Thymus (tissue), 11 donors: ENCODE results near the gene CTU2. TPM values are rescaled to one million over a fixed set of nuclear protein-coding genes. Genes with fewer than 3 reads are reported as not detected.
"Not testable (repeated sequence)": the region's sequence is repeated elsewhere in the genome, so short reads cannot be mapped to it uniquely, and the experiment has no call there.

Experiments
- DNase-seq, 9 donors: peaks; one replicate each; pipeline ENCODE4 v3.0.0-alpha.2; 2013; ENCODE audit warnings: low spot score in 9 of 9, low read depth in 6 of 9, missing footprints in 1 of 9
- H3K27ac ChIP-seq, 2 donors: one replicate each; pipeline ENCODE4 v1.5.1; 2013; ENCODE audit warnings: control low read depth in 1 of 2, low read depth in 1 of 2, low read length in 1 of 2, mild to moderate bottlenecking in 1 of 2, moderate library complexity in 1 of 2
- H3K27me3 ChIP-seq, 2 donors: one replicate each; pipeline ENCODE4 v1.5.1; 2013; ENCODE audit warnings: low read length in 1 of 2; ENCODE audit not compliant: control insufficient read depth in 2 of 2, insufficient read depth in 1 of 2
- H3K36me3 ChIP-seq, 2 donors: one replicate each; pipeline ENCODE4 v1.5.1; 2013; ENCODE audit warnings: low read length in 1 of 2, mild to moderate bottlenecking in 1 of 2, moderate library complexity in 1 of 2; ENCODE audit not compliant: control insufficient read depth in 2 of 2, insufficient read depth in 2 of 2
- H3K4me1 ChIP-seq, 2 donors: one replicate each; pipeline ENCODE4 v1.5.1; 2013; ENCODE audit warnings: low read length in 2 of 2; ENCODE audit not compliant: control insufficient read depth in 2 of 2, insufficient read depth in 2 of 2
- H3K4me3 ChIP-seq, 2 donors: one replicate each; pipeline ENCODE4 v1.5.1; 2013; ENCODE audit warnings: low read length in 2 of 2, control low read depth in 1 of 2, mild to moderate bottlenecking in 1 of 2
- H3K9me3 ChIP-seq, 2 donors: one replicate each; pipeline ENCODE4 v1.5.1; 2013; ENCODE audit warnings: low read length in 1 of 2, mild to moderate bottlenecking in 1 of 2; ENCODE audit not compliant: control insufficient read depth in 2 of 2, insufficient read depth in 1 of 2
- WGBS: extraction: QIAGEN DNeasy Blood & Tissue Kit; methylation state at CpG from one replicate; pipeline ENCODE4 v1.1.7; 2013; 5-methylcytosine and 5-hydroxymethylcytosine counted together
- polyA plus RNA-seq: library from polyadenylated mRNA; stranded (reverse); fragments of 200-250 nt; gene quantifications from one replicate; pipeline ENCODE4 v1.2.3, GENCODE V29; 2013
- total RNA-seq: library from RNA; stranded (reverse); fragments of 120-200 nt; gene quantifications from one replicate; pipeline ENCODE4 v1.2.4, GENCODE V29; 2013
- donor health status: healthy.

CTU2 gene
- total and polyA plus RNA-seq, 2 donors = 14.7 to 18.6 TPM

- WGBS = 95% methylated on average over 4 of the region's 4 CpGs
Measured at GRCh38 chr16:88665148-88665547, 41.2 kb upstream of the CTU2 start.

GRCh38 chr16:88665570-88665969, 40.7 kb upstream of the CTU2 start:
- Histone ChIP-seq H3K4me3 (no peak overlapping the region), H3K36me3 (no peaks in the 10 kb centered on the region), H3K27ac (no peak overlapping the region), H3K4me1 (peaks cover 4 to 13% of the 10 kb centered on the region in 2 donors), H3K27me3 (peaks cover 0 to 13% of the 10 kb centered on the region in 2 donors), H3K9me3 (no peaks in the 10 kb centered on the region)
- WGBS = 98% methylated on average over 3 of the region's 3 CpGs
- no peak for DNase-seq

More at GRCh38 chr16:88665148-88665547, 41.2 kb upstream of the CTU2 start:
- DNase-seq = no peak
- peaks cover 4 to 13% of the 10 kb centered on the region in 2 donors for H3K4me1 ChIP-seq
- peaks cover 0 to 13% of the 10 kb centered on the region in 2 donors for H3K27me3 ChIP-seq
- H3K9me3 ChIP-seq = no peaks in the 10 kb centered on the region
- no peak overlapping the region for H3K4me3 ChIP-seq
- no peaks in the 10 kb centered on the region for H3K36me3 ChIP-seq
- H3K27ac ChIP-seq = no peak overlapping the region

- no peaks in the 10 kb centered on the region for H3K36me3 ChIP-seq
- no peak overlapping the region for H3K27ac ChIP-seq
- peaks cover 0 to 8% of the 10 kb centered on the region in 2 donors for H3K4me1 ChIP-seq
- no peaks in the 10 kb centered on the region for H3K9me3 ChIP-seq
- H3K27me3 ChIP-seq = peaks cover 0 to 9% of the 10 kb centered on the region in 2 donors
- DNase-seq = no peak
- 91% methylated on average over 5 of the region's 5 CpGs for WGBS
- H3K4me3 ChIP-seq = no peak overlapping the region
Measured at GRCh38 chr16:88667461-88667860, 38.8 kb upstream of the CTU2 start.

- H3K9me3 ChIP-seq, DNase-seq, H3K27me3 ChIP-seq, H3K4me3 ChIP-seq, H3K27ac ChIP-seq, H3K4me1 ChIP-seq, H3K36me3 ChIP-seq: not testable (repeated sequence)
- WGBS = 97% methylated on average over 8 of the region's 8 CpGs
Measured at GRCh38 chr16:88669493-88669892, 36.8 kb upstream of the CTU2 start.

- no peaks in the 10 kb centered on the region for H3K36me3 ChIP-seq
- H3K4me1 ChIP-seq = no peaks in the 10 kb centered on the region
- H3K4me3 ChIP-seq = no peak overlapping the region
- WGBS = 97% methylated on average over 10 of the region's 10 CpGs
- no peak overlapping the region for H3K27ac ChIP-seq
- no peaks in the 10 kb centered on the region for H3K27me3 ChIP-seq
- DNase-seq = no peak
- no peaks in the 10 kb centered on the region for H3K9me3 ChIP-seq
Measured at GRCh38 chr16:88669980-88670379, 36.3 kb upstream of the CTU2 start.

GRCh38 chr16:88671806-88672205, 34.5 kb upstream of the CTU2 start:
- DNase-seq = no peak

GRCh38 chr16:88672776-88673175, 33.5 kb upstream of the CTU2 start:
- Histone ChIP-seq H3K9me3 (peaks cover 0 to 5% of the 10 kb centered on the region in 2 donors), H3K27me3 (no peaks in the 10 kb centered on the region), H3K4me1 (no peaks in the 10 kb centered on the region), H3K4me3 (no peak overlapping the region), H3K27ac (no peak overlapping the region), H3K36me3 (no peaks in the 10 kb centered on the region)
- DNase-seq = no peak
- WGBS = 95% methylated on average over 11 of the region's 11 CpGs

More at GRCh38 chr16:88671806-88672205, 34.5 kb upstream of the CTU2 start:
- H3K27ac ChIP-seq = no peak overlapping the region
- H3K36me3 ChIP-seq = no peaks in the 10 kb centered on the region
- peaks cover 0 to 2% of the 10 kb centered on the region in 2 donors for H3K9me3 ChIP-seq
- WGBS = 97% methylated on average over 23 of the region's 23 CpGs
- no peaks in the 10 kb centered on the region for H3K27me3 ChIP-seq
- H3K4me1 ChIP-seq = no peaks in the 10 kb centered on the region
- no peak overlapping the region for H3K4me3 ChIP-seq

- Histone ChIP-seq H3K27me3 (no peaks in the 10 kb centered on the region), H3K9me3 (peaks cover 0 to 5% of the 10 kb centered on the region in 2 donors), H3K36me3 (no peaks in the 10 kb centered on the region), H3K27ac (no peak overlapping the region), H3K4me1 (no peaks in the 10 kb centered on the region), H3K4me3 (no peak overlapping the region)
- DNase-seq = no peak
- WGBS = 97% methylated on average over 19 of the region's 19 CpGs
Measured at GRCh38 chr16:88673716-88674379, 32.5 kb upstream of the CTU2 start.

GRCh38 chr16:88676502-88677242, 29.6 kb upstream of the CTU2 start:
- Histone ChIP-seq H3K4me3 (no peak overlapping the region), H3K27ac (no peak overlapping the region), H3K9me3 (peaks cover 0 to 5% of the 10 kb centered on the region in 2 donors), H3K36me3 (no peaks in the 10 kb centered on the region), H3K4me1 (peaks cover 8 to 11% of the 10 kb centered on the region in 2 donors), H3K27me3 (no peaks in the 10 kb centered on the region)
- DNase-seq = no peak
- 96% methylated on average over 22 of the region's 22 CpGs for WGBS
